H9 (cell line): ENCODE results near the gene FARP1. TPM values are rescaled to one million over a fixed set of nuclear protein-coding genes. Genes with fewer than 3 reads are reported as not detected.

Experiments used
- DNase-seq: peaks from one replicate; pipeline ENCODE4 v3.0.0-alpha.2; 2017
- H2AFZ ChIP-seq: one replicate; pipeline ENCODE4 v1.6.1; 2013; ENCODE audit warnings: mild to moderate bottlenecking, low read length, control low read depth, moderate library complexity
- H2AK5ac ChIP-seq: 2 replicates; pipeline ENCODE4 v1.6.1; 2013; ENCODE audit warnings: low read length, control low read depth, mixed read lengths; ENCODE audit not compliant: insufficient read length
- H2BK120ac ChIP-seq: one replicate; pipeline ENCODE4 v1.6.1; 2013; ENCODE audit warnings: low read depth, mild to moderate bottlenecking, low read length, control low read depth, inconsistent platforms; ENCODE audit not compliant: poor library complexity, severe bottlenecking
- H2BK12ac ChIP-seq: 2 replicates; pipeline ENCODE4 v1.6.1; 2013; ENCODE audit warnings: low read length, control low read depth, mixed read lengths, low read depth; ENCODE audit not compliant: insufficient read length
- H2BK15ac ChIP-seq: 2 replicates; pipeline ENCODE4 v1.6.1; 2013; ENCODE audit warnings: low read depth, low read length, control low read depth
- H2BK20ac ChIP-seq: one replicate; pipeline ENCODE4 v1.6.1; 2013; ENCODE audit warnings: low read depth, mild to moderate bottlenecking, low read length, control low read depth, inconsistent platforms; ENCODE audit not compliant: poor library complexity, severe bottlenecking
- H2BK5ac ChIP-seq: 2 replicates; pipeline ENCODE4 v1.6.1; 2013; ENCODE audit warnings: low read length, control low read depth, mixed read lengths; ENCODE audit not compliant: insufficient read length
- H3K14ac ChIP-seq: 2 replicates; pipeline ENCODE4 v1.6.1; 2013; ENCODE audit warnings: low read length, control low read depth; ENCODE audit not compliant: insufficient read depth
- H3K18ac ChIP-seq: 2 replicates; pipeline ENCODE4 v1.6.1; 2013; ENCODE audit warnings: low read depth, mild to moderate bottlenecking, mixed read lengths, low read length, control low read depth; ENCODE audit not compliant: insufficient read length
- H3K23ac ChIP-seq: 2 replicates; pipeline ENCODE4 v1.6.1; 2013; ENCODE audit warnings: low read length, control low read depth, mixed read lengths, low read depth; ENCODE audit not compliant: insufficient read length
- H3K23me2 ChIP-seq: 2 replicates; pipeline ENCODE4 v1.6.1; 2013; ENCODE audit warnings: low read depth, mild to moderate bottlenecking, mixed read lengths, low read length, control low read depth; ENCODE audit not compliant: insufficient read length, poor library complexity, severe bottlenecking
- H3K27ac ChIP-seq: 2 replicates; pipeline ENCODE4 v1.5.1; 2013; ENCODE audit warnings: low read length, control low read depth, mixed read lengths, low read depth; ENCODE audit not compliant: insufficient read length
- H3K27me3 ChIP-seq: 2 replicates; pipeline ENCODE4 v1.6.1; 2013; ENCODE audit warnings: low read length, control low read depth, inconsistent platforms; ENCODE audit not compliant: insufficient read depth
- H3K4ac ChIP-seq: 2 replicates; pipeline ENCODE4 v1.6.1; 2013; ENCODE audit warnings: low read depth, mild to moderate bottlenecking, control low read depth, inconsistent platforms, low read length, moderate library complexity
- H3K4me1 ChIP-seq: 2 replicates; pipeline ENCODE4 v1.6.1; 2013; ENCODE audit warnings: low read length, control low read depth, inconsistent platforms; ENCODE audit not compliant: insufficient read depth
- H3K4me2 ChIP-seq: 2 replicates; pipeline ENCODE4 v1.6.1; 2013; ENCODE audit warnings: low read length, control low read depth, mixed read lengths; ENCODE audit not compliant: insufficient read length, insufficient read depth
- H3K56ac ChIP-seq: 2 replicates; pipeline ENCODE4 v1.6.1; 2013; ENCODE audit warnings: low read depth, mild to moderate bottlenecking, mixed read lengths, low read length, control low read depth; ENCODE audit not compliant: insufficient read length
- H3K79me1 ChIP-seq: 2 replicates; pipeline ENCODE4 v1.6.1; 2013; ENCODE audit warnings: low read depth, mild to moderate bottlenecking, moderate library complexity, low read length, control low read depth, inconsistent platforms; ENCODE audit not compliant: insufficient read depth, poor library complexity, severe bottlenecking
- H3K79me2 ChIP-seq: 2 replicates; pipeline ENCODE4 v1.6.1; 2013; ENCODE audit warnings: low read length, control low read depth, inconsistent platforms; ENCODE audit not compliant: insufficient read depth
- H3K9ac ChIP-seq: 2 replicates; pipeline ENCODE4 v1.6.1; 2013; ENCODE audit warnings: low read length, control low read depth, mixed read lengths; ENCODE audit not compliant: insufficient read length; ENCODE audit errors: extremely low read depth
- H3K9me3 ChIP-seq: one replicate; pipeline ENCODE4 v1.6.1; 2013; ENCODE audit warnings: low read depth, low read length, inconsistent platforms; ENCODE audit not compliant: control insufficient read depth
- H3T11ph ChIP-seq: one replicate; pipeline ENCODE4 v1.6.1; 2013; ENCODE audit warnings: mild to moderate bottlenecking, low read length, control low read depth, inconsistent platforms
- H4K20me1 ChIP-seq: one replicate; pipeline ENCODE4 v1.6.1; 2013; ENCODE audit not compliant: control insufficient read depth, insufficient read length, insufficient read depth
- H4K5ac ChIP-seq: 2 replicates; pipeline ENCODE4 v1.6.1; 2013; ENCODE audit warnings: low read depth, mild to moderate bottlenecking, mixed read lengths, low read length, control low read depth; ENCODE audit not compliant: insufficient read length
- H4K8ac ChIP-seq: replicated peaks from 2 replicates; pipeline ENCODE4 v1.6.1; 2013; ENCODE audit warnings: low read length, control low read depth, mixed read lengths, low read depth; ENCODE audit not compliant: insufficient read length
- H4K91ac ChIP-seq: 2 replicates; pipeline ENCODE4 v1.6.1; 2013; ENCODE audit warnings: low read depth, mild to moderate bottlenecking, moderate library complexity, mixed read lengths, low read length, control low read depth; ENCODE audit not compliant: insufficient read length
- H3K27ac Mint-ChIP-seq, 3 experiments: 2 replicates in 2 of 3; 3 replicates in 1 of 3; pipeline ENCODE4 v1.8.0; 2020 to 2021; ENCODE audit warnings: mixed read lengths in 3 of 3, mild to moderate bottlenecking in 1 of 3, moderate library complexity in 1 of 3
- H3K27me3 Mint-ChIP-seq: 2 replicates; pipeline ENCODE4 v1.8.0; 2021; ENCODE audit warnings: low read depth, mild to moderate bottlenecking, moderate library complexity, mixed read lengths
- H3K36me3 Mint-ChIP-seq, 3 experiments: 2 replicates in 2 of 3; 3 replicates in 1 of 3; pipeline ENCODE4 v1.8.0; 2020 to 2021; ENCODE audit warnings: low read depth in 3 of 3, mixed read lengths in 3 of 3; ENCODE audit not compliant: insufficient read depth in 1 of 3
- H3K4me1 Mint-ChIP-seq, 2 experiments: 2 replicates each; pipeline ENCODE4 v1.8.0; 2020; ENCODE audit warnings: mixed read lengths in 2 of 2
- H3K4me3 Mint-ChIP-seq, 2 experiments: 2 replicates in 1 of 2; 3 replicates in 1 of 2; pipeline ENCODE4 v1.8.0; 2020 to 2021; ENCODE audit warnings: mild to moderate bottlenecking in 2 of 2, mixed read lengths in 2 of 2, moderate library complexity in 1 of 2
- H3K9me3 Mint-ChIP-seq, 2 experiments: 2 replicates in 1 of 2; 3 replicates in 1 of 2; pipeline ENCODE4 v1.8.0; 2020; ENCODE audit warnings: mild to moderate bottlenecking in 2 of 2, mixed read lengths in 2 of 2, moderate library complexity in 1 of 2
- CTCF ChIP-seq: fragments of 200-600 bp; sonication (generic); conservative IDR thresholded peaks from 3 replicates; pipeline ENCODE4 v1.8.0; 2021; ENCODE audit warnings: antibody characterized with exemption, mild to moderate bottlenecking
- WGBS: extraction: QIAGEN DNeasy Blood & Tissue Kit; methylation state at CpG from one replicate; pipeline ENCODE4 v1.1.7; 2013; ENCODE audit warnings: missing lambda C conversion rate, low lambda C conversion rate, mixed read lengths; ENCODE audit not compliant: insufficient read length; ENCODE audit errors: extremely low coverage; 5-methylcytosine and 5-hydroxymethylcytosine counted together
- total RNA-seq: library from RNA; stranded (reverse); gene quantifications from 2 replicates; pipeline ENCODE4 v1.2.1, GENCODE V29; 2021

Gene FARP1
- total RNA-seq, 1 experiment from 2014 or later = 95.9 TPM

- Histone ChIP-seq H3K18ac (no peak overlapping the region), H2AFZ (no peak overlapping the region), H3K4me2 (no peak overlapping the region), H4K5ac (no peak overlapping the region), H3K27me3 (no peaks in the 10 kb centered on the region), H3K4me1 (no peaks in the 10 kb centered on the region), H2BK15ac (no peak overlapping the region), H4K20me1 (no peaks in the 10 kb centered on the region), H3K9me3 (no peaks in the 10 kb centered on the region), H2AK5ac (no peak overlapping the region), H2BK12ac (no peak overlapping the region), H2BK120ac (no peak overlapping the region), H3K9ac (no peak overlapping the region), H3K27ac (no peak overlapping the region), H4K8ac (no peak overlapping the region), H3T11ph (no peak overlapping the region), H3K4ac (no peak overlapping the region), H3K14ac (no peak overlapping the region), H2BK20ac (no peak overlapping the region), H4K91ac (no peak overlapping the region), H3K23ac (no peak overlapping the region), H3K23me2 (no peaks in the 10 kb centered on the region), H3K56ac (no peak overlapping the region), H3K79me1 (no peaks in the 10 kb centered on the region), H3K79me2 (no peaks in the 10 kb centered on the region), H2BK5ac (no peak overlapping the region)
- no peak for DNase-seq
- Mint-ChIP-seq H3K27me3 (peaks cover 2% of the 10 kb centered on the region), H3K36me3 (peaks cover 0 to 8% (median 0%) of the 10 kb centered on the region in 3 experiments; a peak in 3 of 7 replicates), H3K9me3 (peaks cover 0 to 11% of the 10 kb centered on the region in 2 experiments; a peak in 2 of 5 replicates), H3K4me3 (no peak overlapping the region), H3K27ac (no peak overlapping the region; a peak in 1 of 7 replicates), H3K4me1 (peaks cover under 1% of the 10 kb centered on the region in 2 experiments; a peak in 2 of 4 replicates)
- WGBS = no CpG with 5 or more reads among the region's 5 CpGs
- TF ChIP-seq CTCF = no peak
These were observed 32.1 kb upstream of the FARP1 start for GRCh38 chr13:98110749-98111148.
